A549 (cell line): Measurements from ENCODE around the gene SEMA5A. TPM values are rescaled to one million over a fixed set of nuclear protein-coding genes. Genes with fewer than 3 reads are reported as not detected.
A peak's percentile ranks its signal among the peaks of the same experiment; 100 is the strongest.

Experiments
- ATAC-seq, 2 experiments: fragments of 200-7000 bp in 1 of 2; fragments of >200 bp in 1 of 2; cut with Nextera tagmentation in 1 of 2; cut with Tn5 transposase in 1 of 2; 3 replicates each; pipeline versions ENCODE4 v1.8.0 to v1.9.1; 2018 to 2020; ENCODE audit warnings: mild to moderate bottlenecking in 1 of 2, moderate library complexity in 1 of 2
- CTCF ChIA-PET: fragments of 300-600 bp; sonication (Branson Sonifier 250); formaldehyde crosslinking; extraction: SDS; loops from one replicate; lab custom pipeline; 2021; ENCODE audit warnings: antibody characterized with exemption, inconsistent platforms; lab: Yijun Ruan, JAX
- POLR2A ChIA-PET: fragments of 350-600 bp; formaldehyde crosslinking; extraction: SDS; loops from one replicate; lab custom pipeline; 2021; ENCODE audit warnings: antibody characterized with exemption, inconsistent platforms; lab: Yijun Ruan, JAX
- DNase-seq, 2 experiments: peaks; one replicate each; pipeline versions ENCODE4 v3.0.0 to v3.0.0-alpha.2; 2011 to 2016; ENCODE audit warnings: low read depth in 1 of 2, low spot score in 1 of 2
- FAIRE-seq: peaks from 2 replicates; lab custom pipeline; 2011; peaks lifted over from hg19 to GRCh38; lab: Jason Lieb, UNC
- H3K27ac ChIP-seq, 2 experiments: fragments of >200 bp; sonication (Bioruptor Twin); formaldehyde crosslinking; 3 replicates each; pipeline ENCODE4 v1.5.1; 2016 to 2017
- H3K4me1 ChIP-seq: fragments of >200 bp; sonication (Bioruptor Twin); formaldehyde crosslinking; 3 replicates; pipeline ENCODE4 v1.6.1; 2016
- H3K4me2 ChIP-seq: fragments of >200 bp; sonication (Bioruptor Twin); formaldehyde crosslinking; 3 replicates; pipeline ENCODE4 v1.6.1; 2016
- H3K4me3 ChIP-seq: fragments of >200 bp; sonication (Bioruptor Twin); formaldehyde crosslinking; 3 replicates; pipeline ENCODE4 v1.5.1; 2016
- H3K9me3 ChIP-seq: fragments of >200 bp; sonication (Bioruptor Twin); formaldehyde crosslinking; 3 replicates; pipeline ENCODE4 v1.6.1; 2016
- CBX2 ChIP-seq: fragments of 200-600 bp; sonication (generic); IDR thresholded peaks from 2 replicates; pipeline ENCODE4 v1.6.1; 2016; ENCODE audit warnings: low read depth, mild to moderate bottlenecking, borderline replicate concordance
- CBX8 ChIP-seq: fragments of 200-600 bp; sonication (generic); IDR thresholded peaks from 2 replicates; pipeline ENCODE4 v1.6.1; 2016
- CHD2 ChIP-seq: fragments of 150-350 bp; IDR thresholded peaks from 2 replicates; pipeline ENCODE4 v1.6.1; 2014; ENCODE audit warnings: low read length; ENCODE audit not compliant: partially characterized antibody
- CHD4 ChIP-seq: fragments of 200-600 bp; sonication (generic); IDR thresholded peaks from 2 replicates; pipeline ENCODE4 v1.6.1; 2016; ENCODE audit warnings: antibody characterized with exemption, mild to moderate bottlenecking, borderline replicate concordance
- EP300 ChIP-seq, 2 experiments: fragments of >200 bp; sonication (Bioruptor Twin); formaldehyde crosslinking; IDR thresholded peaks; 2 replicates in 1 of 2; 3 replicates in 1 of 2; pipeline ENCODE4 v1.6.1; 2016 to 2017
- FOXS1 ChIP-seq: fragments of 250-450 bp; sonication (Bioruptor Pico); IDR thresholded peaks from 2 replicates; pipeline ENCODE4 v1.5.0; 2020; ENCODE audit warnings: mild to moderate bottlenecking, moderate library complexity
- HDAC2 ChIP-seq: fragments of 200-600 bp; sonication (generic); IDR thresholded peaks from 2 replicates; pipeline ENCODE4 v1.6.1; 2016
- HOXA7 ChIP-seq: fragments of 250-450 bp; sonication (Bioruptor Pico); IDR thresholded peaks from 2 replicates; pipeline ENCODE4 v1.5.0; 2020; ENCODE audit warnings: mild to moderate bottlenecking, moderate library complexity
- HOXB5 ChIP-seq: fragments of 250-450 bp; sonication (Bioruptor Pico); IDR thresholded peaks from 2 replicates; pipeline ENCODE4 v1.5.0; 2020; ENCODE audit warnings: mild to moderate bottlenecking, moderate library complexity
- JUNB ChIP-seq: fragments of >200 bp; sonication (Bioruptor Twin); formaldehyde crosslinking; IDR thresholded peaks from 2 replicates; pipeline ENCODE4 v1.6.1; 2016
- KDM5A ChIP-seq: fragments of 200-600 bp; sonication (generic); IDR thresholded peaks from 2 replicates; pipeline ENCODE4 v1.6.1; 2016; ENCODE audit warnings: antibody characterized with exemption, mild to moderate bottlenecking
- MAFK ChIP-seq: fragments of 450-650 bp; IDR thresholded peaks from 2 replicates; pipeline ENCODE4 v1.6.1; 2014; ENCODE audit not compliant: partially characterized antibody
- MYC ChIP-seq: IDR thresholded peaks from 2 replicates; pipeline ENCODE4 v1.6.1; 2012; ENCODE audit warnings: mild to moderate bottlenecking, inconsistent platforms, low read length, improper control_type of control experiment, borderline replicate concordance
- NFE2L2 ChIP-seq: fragments of 150-350 bp; conservative IDR thresholded peaks from 2 replicates; pipeline ENCODE4 v1.6.1; 2014; ENCODE audit warnings: low read length
- NR3C1 ChIP-seq: fragments of >200 bp; sonication (Bioruptor Twin); formaldehyde crosslinking; IDR thresholded peaks from 3 replicates; pipeline ENCODE4 v1.6.1; 2017
- PHF8 ChIP-seq: fragments of 200-600 bp; sonication (generic); IDR thresholded peaks from 2 replicates; pipeline ENCODE4 v1.6.1; 2016; ENCODE audit warnings: low read depth, mild to moderate bottlenecking, antibody characterized with exemption, moderate library complexity, borderline replicate concordance
- POLR2A ChIP-seq: IDR thresholded peaks from 2 replicates; pipeline ENCODE4 v1.6.1; 2012; ENCODE audit warnings: mild to moderate bottlenecking, low read length
- POLR2AphosphoS2 ChIP-seq: conservative IDR thresholded peaks from 2 replicates; pipeline ENCODE4 v1.6.1; 2012; ENCODE audit warnings: low read length, improper control_type of control experiment, inconsistent platforms
- RARB ChIP-seq: fragments of 250-450 bp; sonication (Bioruptor Pico); IDR thresholded peaks from 2 replicates; pipeline ENCODE4 v1.8.0; 2021; ENCODE audit warnings: mild to moderate bottlenecking, moderate library complexity
- RCOR1 ChIP-seq: fragments of 150-350 bp; IDR thresholded peaks from 2 replicates; pipeline ENCODE4 v1.6.1; 2014; ENCODE audit warnings: antibody characterized with exemption, low read length, low read depth
- RFX5 ChIP-seq: fragments of 450-650 bp; IDR thresholded peaks from 2 replicates; pipeline ENCODE4 v1.7.1; 2014; ENCODE audit warnings: antibody characterized with exemption, mild to moderate bottlenecking, moderate library complexity
- RNF2 ChIP-seq: fragments of 200-600 bp; sonication (generic); IDR thresholded peaks from 2 replicates; pipeline ENCODE4 v1.6.1; 2016; ENCODE audit warnings: low read depth, mild to moderate bottlenecking, antibody characterized with exemption, moderate library complexity, borderline replicate concordance
- SMC3 ChIP-seq: fragments of >200 bp; sonication (Bioruptor Twin); formaldehyde crosslinking; IDR thresholded peaks from 3 replicates; pipeline ENCODE4 v1.6.1; 2018; ENCODE audit warnings: inconsistent platforms
- ZFP36 ChIP-seq: fragments of 450-650 bp; IDR thresholded peaks from 2 replicates; pipeline ENCODE4 v1.6.1; 2014; ENCODE audit warnings: borderline replicate concordance; ENCODE audit not compliant: partially characterized antibody
- WGBS: methylation state at CpG from one replicate; pipeline ENCODE4 v1.1.6; 2017; ENCODE audit errors: missing lambda C conversion rate; 5-methylcytosine and 5-hydroxymethylcytosine counted together
- polyA plus RNA-seq, 4 experiments: library from polyadenylated mRNA; depleted of rRNA in 3 of 4; stranded (reverse); fragments of >200 nt; fragmentation: RNase III in 1 of 4; extraction: RNeasy Plus Mini Kit Qiagen cat#74134 plus additional on column Dnase treatment in 1 of 4; gene quantifications; 2 replicates in 3 of 4; 3 replicates in 1 of 4; pipeline ENCODE4 v1.2.3, GENCODE V29; 2011 to 2017
- TF ChIP-seq, protein P1 (sequence below): fragments of >200 bp; sonication (Bioruptor Twin); formaldehyde crosslinking; IDR thresholded peaks from 2 replicates; pipeline ENCODE4 v1.6.1; 2016
- TF ChIP-seq, protein P2 (sequence below): fragments of >200 bp; sonication (Bioruptor Twin); formaldehyde crosslinking; IDR thresholded peaks from 3 replicates; pipeline ENCODE4 v1.6.1; 2016
- TF ChIP-seq, protein P3 (sequence below): fragments of 450-650 bp; IDR thresholded peaks from 2 replicates; pipeline ENCODE4 v1.6.1; 2014; ENCODE audit warnings: antibody characterized with exemption
- TF ChIP-seq, protein P4 (sequence below): IDR thresholded peaks from 2 replicates; pipeline ENCODE4 v1.6.1; 2012
- TF ChIP-seq, protein P5 (sequence below): IDR thresholded peaks from 2 replicates; pipeline ENCODE4 v1.6.1; 2012

Gene SEMA5A
- polyA plus RNA-seq, 2 of the 4 experiments (the other 2 are of a cell fraction), result not detected

DNA sequence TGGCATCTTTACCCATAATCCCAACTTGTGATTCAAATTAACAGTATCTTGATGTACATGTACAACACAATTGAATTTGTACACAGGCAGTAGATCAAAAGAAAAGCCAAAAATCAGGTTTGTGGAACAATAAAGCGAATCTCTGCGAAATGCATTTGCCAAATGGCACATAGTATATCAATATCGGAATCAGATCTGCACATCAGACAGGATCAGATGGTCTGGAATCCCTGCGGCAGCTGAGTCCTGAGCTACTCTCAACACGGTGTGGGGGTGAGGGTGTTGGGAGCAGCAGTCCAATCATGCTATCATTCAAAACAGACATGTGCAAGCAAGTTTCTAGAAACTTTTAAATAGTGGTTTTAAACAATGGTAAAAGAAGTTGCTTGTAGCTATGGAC lies 358.3 kb downstream of the SEMA5A start:
- Histone ChIP-seq H3K27ac (no peak overlapping the region), H3K4me3 (no peak overlapping the region), H3K4me2 (no peak overlapping the region), H3K4me1 (no peaks in the 10 kb centered on the region), H3K9me3 (no peaks in the 10 kb centered on the region)
- 33% methylated on average over 5 of the region's 5 CpGs for WGBS
- DNase-seq, result no peak
- no peak for FAIRE-seq
- no peak for ATAC-seq
- TF ChIP-seq POLR2A, result no peak
- TF ChIP-seq, protein P1, sequence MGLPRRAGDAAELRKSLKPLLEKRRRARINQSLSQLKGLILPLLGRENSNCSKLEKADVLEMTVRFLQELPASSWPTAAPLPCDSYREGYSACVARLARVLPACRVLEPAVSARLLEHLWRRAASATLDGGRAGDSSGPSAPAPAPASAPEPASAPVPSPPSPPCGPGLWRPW, result no peak
- ChIA-PET POLR2A (no interaction called here), CTCF (no interaction called here)

DNA sequence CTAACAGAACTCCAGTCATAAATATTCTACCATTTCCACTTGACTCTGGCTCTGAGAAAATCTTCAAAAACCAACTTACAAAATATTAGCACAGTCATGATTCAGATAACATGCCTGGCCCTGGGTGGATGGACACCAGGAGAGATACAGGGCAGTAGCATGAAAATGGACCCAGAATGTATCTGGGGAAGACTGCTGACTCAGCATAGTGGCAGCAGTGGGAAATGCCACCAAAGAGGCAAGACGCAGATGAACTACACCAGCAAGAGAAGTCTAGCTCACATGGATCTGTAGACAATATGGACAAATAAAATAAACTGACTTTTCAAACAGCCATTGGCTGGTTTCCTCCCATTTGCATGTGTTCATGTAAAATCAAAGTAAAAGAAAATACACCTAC lies 359.8 kb downstream of the SEMA5A start:
- no peak overlapping the region for H3K4me2 ChIP-seq
- ATAC-seq (no peak), FAIRE-seq (no peak), DNase-seq (no peak)
- H3K4me1 ChIP-seq, result no peaks in the 10 kb centered on the region
- no peak overlapping the region for H3K27ac ChIP-seq
- H3K4me3 ChIP-seq, result no peak overlapping the region
- 5% methylated on average over 1 of the region's 1 CpG for WGBS
- H3K9me3 ChIP-seq, result no peaks in the 10 kb centered on the region
- ChIA-PET CTCF (no interaction called here), POLR2A (no interaction called here)
- TF ChIP-seq, protein P2, sequence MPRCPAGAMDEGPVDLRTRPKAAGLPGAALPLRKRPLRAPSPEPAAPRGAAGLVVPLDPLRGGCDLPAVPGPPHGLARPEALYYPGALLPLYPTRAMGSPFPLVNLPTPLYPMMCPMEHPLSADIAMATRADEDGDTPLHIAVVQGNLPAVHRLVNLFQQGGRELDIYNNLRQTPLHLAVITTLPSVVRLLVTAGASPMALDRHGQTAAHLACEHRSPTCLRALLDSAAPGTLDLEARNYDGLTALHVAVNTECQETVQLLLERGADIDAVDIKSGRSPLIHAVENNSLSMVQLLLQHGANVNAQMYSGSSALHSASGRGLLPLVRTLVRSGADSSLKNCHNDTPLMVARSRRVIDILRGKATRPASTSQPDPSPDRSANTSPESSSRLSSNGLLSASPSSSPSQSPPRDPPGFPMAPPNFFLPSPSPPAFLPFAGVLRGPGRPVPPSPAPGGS, result no peak
- TF ChIP-seq HDAC2, result no peak
- peak; percentile 95 for TF ChIP-seq MAFK
- TF ChIP-seq FOXS1 (CRISPR knock-in tag), result no peak
- TF ChIP-seq PHF8, result no peak
- TF ChIP-seq RFX5, result no peak
- no peak for TF ChIP-seq NFE2L2

DNA sequence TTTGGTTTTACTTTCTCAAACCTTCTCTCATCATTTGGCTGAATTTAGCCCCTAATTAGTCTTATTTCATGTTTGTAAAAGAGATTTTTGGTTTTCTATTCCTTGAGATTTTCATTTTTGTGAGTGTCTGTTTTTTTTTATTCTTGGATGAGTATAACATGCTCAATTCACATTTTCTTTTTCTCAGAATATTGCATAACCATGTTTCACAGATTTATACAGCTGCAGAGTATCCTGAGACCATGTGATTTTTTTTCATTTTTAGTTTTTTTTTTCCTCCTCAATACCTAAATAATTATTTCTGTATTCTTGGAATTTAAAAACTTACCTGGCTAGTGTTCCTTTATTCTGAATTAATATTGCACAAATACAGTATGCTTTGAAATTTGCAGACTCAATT lies 361.9 kb downstream of the SEMA5A start:
- no peak for ATAC-seq
- no peaks in the 10 kb centered on the region for H3K4me1 ChIP-seq
- H3K4me3 ChIP-seq, result no peak overlapping the region
- TF ChIP-seq JUNB, result no peak
- TF ChIP-seq CBX8, result no peak
- TF ChIP-seq POLR2AphosphoS2, result no peak
- TF ChIP-seq POLR2A, result no peak
- TF ChIP-seq KDM5A, result no peak
- TF ChIP-seq HDAC2, result no peak
- no peak for TF ChIP-seq HOXB5 (CRISPR knock-in tag)
- TF ChIP-seq, protein P3, sequence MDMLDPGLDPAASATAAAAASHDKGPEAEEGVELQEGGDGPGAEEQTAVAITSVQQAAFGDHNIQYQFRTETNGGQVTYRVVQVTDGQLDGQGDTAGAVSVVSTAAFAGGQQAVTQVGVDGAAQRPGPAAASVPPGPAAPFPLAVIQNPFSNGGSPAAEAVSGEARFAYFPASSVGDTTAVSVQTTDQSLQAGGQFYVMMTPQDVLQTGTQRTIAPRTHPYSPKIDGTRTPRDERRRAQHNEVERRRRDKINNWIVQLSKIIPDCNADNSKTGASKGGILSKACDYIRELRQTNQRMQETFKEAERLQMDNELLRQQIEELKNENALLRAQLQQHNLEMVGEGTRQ, result no peak
- no peak for TF ChIP-seq ZFP36
- no peak for DNase-seq
- no peak overlapping the region for H3K4me2 ChIP-seq
- H3K27ac ChIP-seq, result no peak overlapping the region
- CTCF ChIA-PET, result no interaction called here
- POLR2A ChIA-PET, result no interaction called here
- FAIRE-seq, result no peak
- no peaks in the 10 kb centered on the region for H3K9me3 ChIP-seq

DNA sequence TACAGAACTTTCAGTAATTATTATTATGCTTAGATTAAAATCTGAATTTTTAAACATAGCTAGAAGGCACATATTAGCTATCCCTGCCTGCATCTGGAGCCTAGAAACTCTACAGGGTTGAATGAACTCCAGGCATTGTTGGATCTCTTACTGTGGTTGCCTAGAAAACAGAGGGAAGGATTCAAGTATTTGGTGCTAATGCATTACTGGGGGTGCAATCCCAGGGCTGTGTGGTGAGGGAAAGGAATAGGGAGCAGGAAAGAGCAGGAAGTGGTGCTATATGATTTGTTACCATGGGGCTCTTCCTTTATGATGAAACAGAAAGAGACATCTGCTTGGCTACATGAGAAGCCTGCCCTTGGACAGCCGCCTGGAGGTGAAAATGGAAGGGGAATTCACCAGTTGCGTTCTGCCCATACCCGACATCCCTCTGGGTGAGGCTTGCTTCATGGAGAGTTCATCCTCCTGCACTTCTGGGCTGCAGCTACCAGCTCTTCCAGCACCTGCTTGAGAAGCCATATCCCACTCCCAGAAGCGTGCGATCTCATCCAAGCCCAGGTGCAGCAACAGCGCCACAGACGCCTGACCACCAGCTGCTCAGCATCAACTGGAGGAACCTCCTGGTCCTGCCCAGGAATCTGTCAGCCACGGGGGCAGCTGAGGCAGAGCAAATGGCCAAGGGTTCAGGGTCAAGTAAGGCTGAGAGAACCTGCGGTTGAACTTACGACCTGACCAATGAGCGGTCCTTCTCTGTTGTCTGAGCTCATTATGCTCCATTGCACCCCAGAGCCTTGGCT lies 362.8 kb downstream of the SEMA5A start:
- Histone ChIP-seq H3K27ac (no peak overlapping the region), H3K4me1 (no peaks in the 10 kb centered on the region), H3K9me3 (no peaks in the 10 kb centered on the region), H3K4me2 (no peak overlapping the region), H3K4me3 (no peak overlapping the region)
- no peak for ATAC-seq
- FAIRE-seq, result no peak
- CTCF ChIA-PET, result no interaction called here
- DNase-seq, result no peak
- POLR2A ChIA-PET, result no interaction called here
- 38% methylated on average over 7 of the region's 11 CpGs for WGBS
- TF ChIP-seq RNF2, result no peak
- no peak for TF ChIP-seq EP300 (IDR thresholded peaks at IDR 0.05)
- TF ChIP-seq PHF8, result no peak
- no peak for TF ChIP-seq CBX2
- TF ChIP-seq, protein P3, result no peak
- TF ChIP-seq RARB (CRISPR knock-in tag), result no peak
- no peak for TF ChIP-seq NR3C1
- TF ChIP-seq, protein P4, sequence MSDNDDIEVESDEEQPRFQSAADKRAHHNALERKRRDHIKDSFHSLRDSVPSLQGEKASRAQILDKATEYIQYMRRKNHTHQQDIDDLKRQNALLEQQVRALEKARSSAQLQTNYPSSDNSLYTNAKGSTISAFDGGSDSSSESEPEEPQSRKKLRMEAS, result no peak
- TF ChIP-seq, protein P5, sequence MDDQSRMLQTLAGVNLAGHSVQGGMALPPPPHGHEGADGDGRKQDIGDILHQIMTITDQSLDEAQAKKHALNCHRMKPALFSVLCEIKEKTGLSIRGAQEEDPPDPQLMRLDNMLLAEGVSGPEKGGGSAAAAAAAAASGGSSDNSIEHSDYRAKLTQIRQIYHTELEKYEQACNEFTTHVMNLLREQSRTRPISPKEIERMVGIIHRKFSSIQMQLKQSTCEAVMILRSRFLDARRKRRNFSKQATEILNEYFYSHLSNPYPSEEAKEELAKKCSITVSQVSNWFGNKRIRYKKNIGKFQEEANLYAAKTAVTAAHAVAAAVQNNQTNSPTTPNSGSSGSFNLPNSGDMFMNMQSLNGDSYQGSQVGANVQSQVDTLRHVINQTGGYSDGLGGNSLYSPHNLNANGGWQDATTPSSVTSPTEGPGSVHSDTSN, result no peak
- TF ChIP-seq RCOR1, result no peak
- no peak for TF ChIP-seq CHD2
- TF ChIP-seq SMC3, result no peak
- no peak for TF ChIP-seq MYC
- no peak for TF ChIP-seq CHD4
- no peak for TF ChIP-seq HOXA7 (CRISPR knock-in tag)
